Stomach (tissue), 9 donors: Measurements from ENCODE around the gene MCC. TPM values are rescaled to one million over a fixed set of nuclear protein-coding genes. Genes with fewer than 3 reads are reported as not detected.

ENCODE experiments used
- DNase-seq, 2 donors: peaks; one replicate each; pipeline versions ENCODE4 v3.0.0 to v3.0.0-alpha.2; 2013 to 2019
- H3K27ac ChIP-seq, 5 donors: fragments of 200-600 bp in 4 of 5; sonication (generic) in 4 of 5; one replicate each; pipeline ENCODE4 v1.5.1; 2013 to 2019; ENCODE audit warnings: mild to moderate bottlenecking in 1 of 5, moderate library complexity in 1 of 5
- H3K27me3 ChIP-seq, 3 donors: fragments of 200-600 bp; sonication (generic); one replicate each; pipeline ENCODE4 v1.5.1; 2017 to 2019; ENCODE audit warnings: mixed run types in 1 of 3
- H3K36me3 ChIP-seq, 4 donors: fragments of 200-600 bp; sonication (generic); 1 replicate in 3 of 4; 2 replicates in 1 of 4; pipeline ENCODE4 v1.5.1; 2016 to 2019
- H3K4me1 ChIP-seq, 4 donors: fragments of 200-600 bp; sonication (generic); one replicate each; pipeline ENCODE4 v1.5.1; 2016 to 2019
- H3K4me3 ChIP-seq, 4 donors: fragments of 200-600 bp; sonication (generic) in 3 of 4; one replicate each; pipeline ENCODE4 v1.5.1; 2016 to 2019; ENCODE audit warnings: mild to moderate bottlenecking in 1 of 4
- H3K9me3 ChIP-seq, 4 donors: fragments of 200-600 bp; sonication (generic); one replicate each; pipeline ENCODE4 v1.5.1; 2016 to 2019
- EP300 ChIP-seq: sonication (generic); formaldehyde crosslinking; IDR thresholded peaks from one replicate; pipeline ENCODE4 v1.6.1; 2017; ENCODE audit warnings: antibody characterized with exemption
- POLR2A ChIP-seq, 4 donors: fragments of 450-650 bp; IDR thresholded peaks; one replicate each; pipeline ENCODE4 v1.6.1; 2016; ENCODE audit warnings: antibody characterized with exemption in 4 of 4, control low read depth in 2 of 4, mild to moderate bottlenecking in 1 of 4, moderate library complexity in 1 of 4
- POLR2AphosphoS5 ChIP-seq, 3 donors: sonication (generic); formaldehyde crosslinking; IDR thresholded peaks; one replicate each; pipeline ENCODE4 v1.6.1; 2016; ENCODE audit warnings: antibody characterized with exemption in 3 of 3
- WGBS, 5 donors: extraction: QIAGEN DNeasy Blood & Tissue Kit in 3 of 5; methylation state at CpG; one replicate each; pipeline versions ENCODE4 v1.1.5 to v1.1.7; 2013 to 2018; 5-methylcytosine and 5-hydroxymethylcytosine counted together
- intact Hi-C: fragments of 100-400 bp; cut with DNase I; formaldehyde crosslinking; loops from one replicate; pipeline ENCODE4 v1.15.1; 2023; ENCODE audit warnings: low total_unique reads
- polyA plus RNA-seq, 3 donors: library from polyadenylated mRNA; stranded (reverse); fragments of 200-250 nt; gene quantifications; one replicate each; pipeline ENCODE4 v1.2.3, GENCODE V29; 2013
- total RNA-seq, 5 donors: library from RNA; depleted of rRNA; stranded (reverse); fragments of >200 nt; gene quantifications; one replicate each; pipeline versions ENCODE4 v1.1.0 to v1.2.3, GENCODE V29; 2014 to 2016
- TF ChIP-seq, protein P1 (sequence below), 7 experiments: fragments of 450-650 bp in 4 of 7; fragments of 200-600 bp in 3 of 7; sonication (generic) in 3 of 7; IDR thresholded peaks; one replicate each; pipeline ENCODE4 v1.5.1; 2016 to 2019; ENCODE audit warnings: antibody characterized with exemption in 7 of 7, control low read depth in 2 of 7, mild to moderate bottlenecking in 1 of 7
- donor health status: healthy with polysubstance abuse.
- donor health status: Bipolar disorder and iron deficiency.
- donor health status: healthy.

MCC gene
- total and polyA plus RNA-seq, 8 donors: 3.8 to 35.1 (median 8.9) TPM

DNA sequence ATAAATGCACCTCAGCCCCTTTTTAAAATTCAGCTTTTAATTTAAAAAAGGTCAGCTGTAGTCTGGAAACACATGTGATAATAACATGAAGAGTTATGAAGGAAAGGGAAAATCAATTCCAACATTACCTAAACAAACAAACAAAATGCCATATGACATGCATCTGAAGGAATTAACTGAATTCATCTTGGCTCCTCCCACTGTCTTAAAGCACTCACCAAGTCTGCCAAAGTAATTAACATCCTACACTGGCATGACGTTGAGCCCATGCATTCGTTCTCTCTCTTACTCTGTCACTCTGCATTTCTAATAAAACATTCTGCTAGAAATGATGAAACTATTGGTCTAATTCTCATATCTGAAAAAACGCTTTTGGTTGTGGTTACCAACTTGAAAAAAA, 91.2 kb downstream of the MCC start:
- no peaks in the 10 kb centered on the region for H3K27me3 ChIP-seq
- intact Hi-C loops: no loop called here

DNA sequence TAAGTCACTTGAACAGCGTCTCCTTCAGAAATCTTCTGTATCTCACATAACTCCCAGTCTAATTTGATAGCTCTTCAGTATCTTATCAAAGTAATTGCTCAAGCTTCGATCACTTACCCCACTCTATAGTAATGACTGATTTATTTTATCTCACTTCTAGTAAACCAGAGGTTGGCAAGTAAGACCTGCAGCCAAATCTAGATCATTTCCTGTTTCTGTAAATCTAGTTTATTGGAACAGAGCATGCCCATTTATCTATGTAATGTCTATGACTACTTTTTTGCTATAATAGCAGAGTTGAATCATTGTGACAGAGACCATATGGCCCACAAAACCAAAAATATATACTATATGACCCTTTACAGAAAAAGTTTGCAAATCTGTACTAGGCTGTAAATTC, 93.6 kb downstream of the MCC start:
- H3K27ac ChIP-seq: no peak overlapping the region
- no peaks in the 10 kb centered on the region for H3K4me1 ChIP-seq
- intact Hi-C loops: no loop called here
- no peaks in the 10 kb centered on the region for H3K9me3 ChIP-seq
- WGBS, 5 donors: 34 to 58% (median 51%) methylated on average over 2 of the region's 2 CpGs
- no peak for TF ChIP-seq POLR2AphosphoS5 (IDR thresholded peaks at IDR 0.05)
- no peak for TF ChIP-seq POLR2A (IDR thresholded peaks at IDR 0.05)
- TF ChIP-seq EP300: no peak
- TF ChIP-seq, protein P1, sequence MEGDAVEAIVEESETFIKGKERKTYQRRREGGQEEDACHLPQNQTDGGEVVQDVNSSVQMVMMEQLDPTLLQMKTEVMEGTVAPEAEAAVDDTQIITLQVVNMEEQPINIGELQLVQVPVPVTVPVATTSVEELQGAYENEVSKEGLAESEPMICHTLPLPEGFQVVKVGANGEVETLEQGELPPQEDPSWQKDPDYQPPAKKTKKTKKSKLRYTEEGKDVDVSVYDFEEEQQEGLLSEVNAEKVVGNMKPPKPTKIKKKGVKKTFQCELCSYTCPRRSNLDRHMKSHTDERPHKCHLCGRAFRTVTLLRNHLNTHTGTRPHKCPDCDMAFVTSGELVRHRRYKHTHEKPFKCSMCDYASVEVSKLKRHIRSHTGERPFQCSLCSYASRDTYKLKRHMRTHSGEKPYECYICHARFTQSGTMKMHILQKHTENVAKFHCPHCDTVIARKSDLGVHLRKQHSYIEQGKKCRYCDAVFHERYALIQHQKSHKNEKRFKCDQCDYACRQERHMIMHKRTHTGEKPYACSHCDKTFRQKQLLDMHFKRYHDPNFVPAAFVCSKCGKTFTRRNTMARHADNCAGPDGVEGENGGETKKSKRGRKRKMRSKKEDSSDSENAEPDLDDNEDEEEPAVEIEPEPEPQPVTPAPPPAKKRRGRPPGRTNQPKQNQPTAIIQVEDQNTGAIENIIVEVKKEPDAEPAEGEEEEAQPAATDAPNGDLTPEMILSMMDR (IDR thresholded peaks at IDR 0.05): no peak
- H3K36me3 ChIP-seq: no peaks in the 10 kb centered on the region
- H3K4me3 ChIP-seq: no peak overlapping the region
- no peak for DNase-seq
- no peaks in the 10 kb centered on the region for H3K27me3 ChIP-seq

More for the DNA sequence above, 91.2 kb downstream of the MCC start:
- Histone ChIP-seq H3K4me1 (no peaks in the 10 kb centered on the region), H3K36me3 (no peaks in the 10 kb centered on the region), H3K9me3 (no peaks in the 10 kb centered on the region), H3K4me3 (no peak overlapping the region), H3K27ac (no peak overlapping the region)
- TF ChIP-seq POLR2A (IDR thresholded peaks at IDR 0.05) (no peak), POLR2AphosphoS5 (IDR thresholded peaks at IDR 0.05) (no peak), EP300 (no peak)
- TF ChIP-seq, protein P1 (IDR thresholded peaks at IDR 0.05): no peak
- 59 to 80% (median 75%) methylated on average over 3 of the region's 3 CpGs for WGBS, 5 donors
- DNase-seq: no peak

DNA sequence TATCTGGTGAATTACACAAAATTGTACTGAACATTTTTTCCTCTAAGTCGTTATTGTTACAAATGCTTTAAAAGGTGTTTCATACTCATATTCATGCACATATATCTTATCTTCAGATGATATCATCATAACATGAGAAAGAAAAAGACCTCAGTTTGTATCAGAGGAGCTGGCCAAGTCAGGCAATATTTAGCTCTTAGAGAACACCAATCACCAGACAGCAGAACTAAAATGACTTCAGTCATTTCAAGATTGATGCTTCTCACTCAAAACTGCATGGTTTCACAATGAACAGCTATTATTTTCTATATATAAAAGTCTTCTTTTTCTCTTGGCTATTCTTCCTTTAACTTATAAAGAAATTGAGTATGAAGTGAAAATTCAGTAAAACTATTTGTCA, 98.0 kb downstream of the MCC start:
- H3K4me3 ChIP-seq: no peak overlapping the region
- no peaks in the 10 kb centered on the region for H3K4me1 ChIP-seq
- DNase-seq: no peak
- H3K27me3 ChIP-seq: no peaks in the 10 kb centered on the region
- intact Hi-C loops: no loop called here
- no peaks in the 10 kb centered on the region for H3K9me3 ChIP-seq
- H3K36me3 ChIP-seq: no peaks in the 10 kb centered on the region
- TF ChIP-seq POLR2A (IDR thresholded peaks at IDR 0.05) (no peak), POLR2AphosphoS5 (IDR thresholded peaks at IDR 0.05) (no peak), EP300 (no peak)
- TF ChIP-seq, protein P1 (IDR thresholded peaks at IDR 0.05): no peak
- WGBS, 5 donors: 68 to 85% (median 77%) methylated on average over 1 of the region's 1 CpG
- H3K27ac ChIP-seq: no peak overlapping the region

DNA sequence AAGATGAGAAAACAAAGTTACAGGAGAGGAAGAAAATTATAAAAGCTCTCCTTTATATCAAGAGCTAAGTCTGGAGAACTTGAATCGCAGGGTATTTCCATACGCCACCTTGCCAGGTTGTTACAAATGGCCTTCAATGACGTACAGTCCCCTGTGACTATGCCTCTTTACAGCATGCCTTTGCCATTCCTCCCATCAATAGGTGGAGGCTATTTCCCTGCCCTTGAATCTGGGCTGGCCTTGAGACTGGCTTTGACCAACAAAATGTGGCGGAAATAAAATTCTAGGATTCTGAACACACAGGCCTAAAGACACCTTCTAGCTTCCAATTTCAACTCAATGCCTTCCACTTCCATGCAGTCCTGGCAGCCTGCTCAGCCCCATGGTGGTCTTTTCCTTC, 99.1 kb downstream of the MCC start:
- H3K27me3 ChIP-seq: no peaks in the 10 kb centered on the region
- H3K27ac ChIP-seq: no peak overlapping the region
- no peak for DNase-seq
- intact Hi-C loops: no loop called here
- no peaks in the 10 kb centered on the region for H3K4me1 ChIP-seq
- WGBS, 5 donors: 91 to 98% (median 96%) methylated on average over 4 of the region's 4 CpGs
- H3K9me3 ChIP-seq: no peaks in the 10 kb centered on the region
- TF ChIP-seq, protein P1 (IDR thresholded peaks at IDR 0.05): no peak
- TF ChIP-seq EP300 (no peak), POLR2A (IDR thresholded peaks at IDR 0.05) (no peak), POLR2AphosphoS5 (IDR thresholded peaks at IDR 0.05) (no peak)
- H3K4me3 ChIP-seq: no peak overlapping the region
- H3K36me3 ChIP-seq: no peaks in the 10 kb centered on the region
